Parathyroid adenoma (tissue), 2 donors: Measurements from ENCODE around the gene M1AP.

Experiments
- H2AFZ ChIP-seq: fragments of 300-600 bp; sonication (generic); one replicate; pipeline ENCODE4 v1.7.0; 2017; ENCODE audit warnings: antibody characterized with exemption, mild to moderate bottlenecking
- H3K27ac ChIP-seq: fragments of 300-600 bp; sonication (generic); one replicate; pipeline ENCODE4 v1.7.0; 2017
- H3K27me3 ChIP-seq: fragments of 300-600 bp; sonication (generic); one replicate; pipeline ENCODE4 v1.7.0; 2017; ENCODE audit warnings: low read length; ENCODE audit not compliant: control insufficient read depth, insufficient read depth
- H3K36me3 ChIP-seq: fragments of 300-600 bp; sonication (generic); one replicate; pipeline ENCODE4 v1.7.0; 2017; ENCODE audit warnings: low read length; ENCODE audit not compliant: control insufficient read depth, insufficient read depth
- H3K4me1 ChIP-seq: fragments of 300-600 bp; sonication (generic); one replicate; pipeline ENCODE4 v1.7.0; 2017; ENCODE audit warnings: control low read depth
- H3K4me2 ChIP-seq: fragments of 300-600 bp; sonication (generic); one replicate; pipeline ENCODE4 v1.7.0; 2017; ENCODE audit warnings: low read length
- H3K4me3 ChIP-seq: fragments of 300-600 bp; sonication (generic); one replicate; pipeline ENCODE4 v1.7.0; 2017; ENCODE audit warnings: low read depth, low read length
- H3K79me2 ChIP-seq: fragments of 300-600 bp; sonication (generic); one replicate; pipeline ENCODE4 v1.7.0; 2017; ENCODE audit warnings: control low read depth
- H3K9ac ChIP-seq: fragments of 300-600 bp; sonication (generic); one replicate; pipeline ENCODE4 v1.7.0; 2017; ENCODE audit warnings: mild to moderate bottlenecking
- H3K9me3 ChIP-seq: fragments of 300-600 bp; sonication (generic); one replicate; pipeline ENCODE4 v1.7.0; 2017; ENCODE audit warnings: low read length; ENCODE audit not compliant: control insufficient read depth
- TF ChIP-seq, protein P1 (sequence below): fragments of 300-600 bp; sonication (generic); IDR thresholded peaks from one replicate; pipeline ENCODE4 v1.7.0; 2017; ENCODE audit warnings: antibody characterized with exemption, mild to moderate bottlenecking
- donor health status: primary hyperparathyroidism.

Gene M1AP

GRCh38 chr2:74535440-74535965, 112.6 kb downstream of the M1AP start:
- no peak overlapping the region for H3K4me2 ChIP-seq
- no peak overlapping the region for H2AFZ ChIP-seq
- H3K27me3 ChIP-seq: no peaks in the 10 kb centered on the region
- no peaks in the 10 kb centered on the region for H3K9me3 ChIP-seq
- no peak overlapping the region for H3K27ac ChIP-seq
- TF ChIP-seq, protein P1, sequence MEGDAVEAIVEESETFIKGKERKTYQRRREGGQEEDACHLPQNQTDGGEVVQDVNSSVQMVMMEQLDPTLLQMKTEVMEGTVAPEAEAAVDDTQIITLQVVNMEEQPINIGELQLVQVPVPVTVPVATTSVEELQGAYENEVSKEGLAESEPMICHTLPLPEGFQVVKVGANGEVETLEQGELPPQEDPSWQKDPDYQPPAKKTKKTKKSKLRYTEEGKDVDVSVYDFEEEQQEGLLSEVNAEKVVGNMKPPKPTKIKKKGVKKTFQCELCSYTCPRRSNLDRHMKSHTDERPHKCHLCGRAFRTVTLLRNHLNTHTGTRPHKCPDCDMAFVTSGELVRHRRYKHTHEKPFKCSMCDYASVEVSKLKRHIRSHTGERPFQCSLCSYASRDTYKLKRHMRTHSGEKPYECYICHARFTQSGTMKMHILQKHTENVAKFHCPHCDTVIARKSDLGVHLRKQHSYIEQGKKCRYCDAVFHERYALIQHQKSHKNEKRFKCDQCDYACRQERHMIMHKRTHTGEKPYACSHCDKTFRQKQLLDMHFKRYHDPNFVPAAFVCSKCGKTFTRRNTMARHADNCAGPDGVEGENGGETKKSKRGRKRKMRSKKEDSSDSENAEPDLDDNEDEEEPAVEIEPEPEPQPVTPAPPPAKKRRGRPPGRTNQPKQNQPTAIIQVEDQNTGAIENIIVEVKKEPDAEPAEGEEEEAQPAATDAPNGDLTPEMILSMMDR: no peak
- no peak overlapping the region for H3K9ac ChIP-seq
- no peaks in the 10 kb centered on the region for H3K4me1 ChIP-seq
- H3K79me2 ChIP-seq: no peaks in the 10 kb centered on the region
- H3K36me3 ChIP-seq: no peaks in the 10 kb centered on the region
- H3K4me3 ChIP-seq: no peak overlapping the region

GRCh38 chr2:74534411-74534810, 113.7 kb downstream of the M1AP start:
- Histone ChIP-seq H3K4me3 (no peak overlapping the region), H3K4me2 (no peak overlapping the region), H2AFZ (no peak overlapping the region), H3K36me3 (no peaks in the 10 kb centered on the region), H3K27ac (no peak overlapping the region), H3K9me3 (no peaks in the 10 kb centered on the region), H3K27me3 (no peaks in the 10 kb centered on the region), H3K9ac (no peak overlapping the region), H3K4me1 (no peaks in the 10 kb centered on the region), H3K79me2 (no peaks in the 10 kb centered on the region)
- TF ChIP-seq, protein P1: no peak

DNA sequence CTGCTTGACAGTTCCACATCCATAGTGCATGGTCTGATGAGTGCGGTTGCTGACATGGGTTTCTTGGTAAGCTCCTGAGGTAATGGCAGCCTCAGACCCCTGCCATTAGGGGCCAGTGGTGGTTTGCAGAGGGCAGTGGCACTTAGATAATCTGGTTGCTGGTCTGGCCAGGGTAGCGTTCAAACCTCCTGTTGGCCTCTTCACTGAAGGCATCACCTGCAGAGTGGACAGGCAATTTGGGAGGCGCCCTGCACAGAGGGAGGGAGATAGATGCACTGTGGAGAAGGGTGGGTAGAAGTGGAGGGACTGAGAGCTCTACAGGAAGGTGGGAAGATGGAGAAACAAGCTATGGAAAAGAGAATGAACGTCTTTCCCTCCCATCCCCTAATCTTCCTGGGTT, 114.7 kb downstream of the M1AP start:
- Histone ChIP-seq H3K27ac (no peak overlapping the region), H3K9me3 (no peaks in the 10 kb centered on the region), H3K27me3 (no peaks in the 10 kb centered on the region), H3K36me3 (no peaks in the 10 kb centered on the region), H3K4me2 (no peak overlapping the region), H3K4me1 (peaks cover 3% of the 10 kb centered on the region), H3K79me2 (peaks cover 6% of the 10 kb centered on the region), H3K9ac (no peak overlapping the region), H3K4me3 (no peak overlapping the region), H2AFZ (no peak overlapping the region)
- TF ChIP-seq, protein P1: no peak

DNA sequence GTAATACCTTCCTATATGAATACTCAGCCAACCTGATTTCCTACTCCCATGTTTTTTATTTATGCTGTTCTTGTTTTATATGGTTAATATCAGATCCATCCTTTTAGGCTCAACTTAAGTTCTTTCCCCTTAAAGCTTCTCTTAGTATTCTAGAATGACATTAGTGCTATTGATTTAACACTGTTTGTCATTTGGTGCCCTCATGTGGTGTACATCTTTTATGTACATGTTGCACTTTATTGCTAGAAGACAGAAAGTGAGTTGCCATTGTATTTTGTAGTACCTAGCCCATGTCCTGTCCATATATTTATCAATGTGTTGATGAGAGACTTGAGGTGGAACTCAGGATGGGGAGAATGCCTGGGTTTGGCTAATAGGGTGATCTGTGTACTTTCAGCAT, 115.9 kb downstream of the M1AP start:
- Histone ChIP-seq H3K4me3 (no peak overlapping the region), H3K4me1 (peaks cover 5% of the 10 kb centered on the region), H3K27me3 (no peaks in the 10 kb centered on the region), H2AFZ (no peak overlapping the region), H3K4me2 (no peak overlapping the region), H3K27ac (no peak overlapping the region), H3K9me3 (no peaks in the 10 kb centered on the region), H3K79me2 (peaks cover 7% of the 10 kb centered on the region), H3K36me3 (no peaks in the 10 kb centered on the region), H3K9ac (no peak overlapping the region)
- TF ChIP-seq, protein P1: peak; percentile 27

- TF ChIP-seq, protein P1: no peak
- Histone ChIP-seq H3K9ac (no peak overlapping the region), H3K79me2 (peaks cover 7% of the 10 kb centered on the region), H3K27me3 (no peaks in the 10 kb centered on the region), H3K4me1 (peaks cover 5% of the 10 kb centered on the region), H3K27ac (no peak overlapping the region), H3K4me3 (no peak overlapping the region), H3K4me2 (no peak overlapping the region), H3K9me3 (no peaks in the 10 kb centered on the region), H2AFZ (no peak overlapping the region), H3K36me3 (no peaks in the 10 kb centered on the region)
Measured at GRCh38 chr2:74531666-74532065, 116.5 kb downstream of the M1AP start.
